HepG2 (cell line): Measurements from ENCODE around the gene ARHGAP26. TPM values are rescaled to one million over a fixed set of nuclear protein-coding genes. Genes with fewer than 3 reads are reported as not detected.

ENCODE experiments used
- ATAC-seq: fragments of 200-7000 bp; cut with Tn5 transposase; 3 replicates; pipeline ENCODE4 v1.9.1; 2020; ENCODE audit warnings: mild to moderate bottlenecking, moderate library complexity
- BruUV-seq: library from RNA; stranded (reverse); fragments of 400-500 nt; replicated peaks from 2 replicates; lab custom pipeline; 2021; lab: Mats Ljungman, UMichigan
- CTCF ChIA-PET: fragments of 300-600 bp; formaldehyde crosslinking; extraction: SDS; loops from one replicate; lab custom pipeline; 2021; ENCODE audit warnings: low total read pairs, inconsistent platforms, low intra/inter-chr PET ratio; lab: Yijun Ruan, JAX
- POLR2A ChIA-PET: fragments of 350-600 bp; sonication (Branson Sonifier 250); formaldehyde crosslinking; loops from one replicate; lab custom pipeline; 2020; ENCODE audit warnings: antibody characterized with exemption, inconsistent platforms; lab: Yijun Ruan, JAX
- DNase-seq: peaks from one replicate; pipeline ENCODE4 v3.0.0-alpha.2; 2015; ENCODE audit warnings: low spot score
- FAIRE-seq: peaks from 3 replicates; lab custom pipeline; 2011; peaks lifted over from hg19 to GRCh38; lab: Jason Lieb, UNC
- H2AFZ ChIP-seq: one replicate; pipeline ENCODE4 v1.6.1; 2011; ENCODE audit warnings: low read length, inconsistent platforms
- H3K27ac ChIP-seq: fragments of 300-600 bp; 3 replicates; pipeline ENCODE4 v1.8.0; 2011; ENCODE audit warnings: mixed run types, mild to moderate bottlenecking, mixed read lengths, low read length, inconsistent platforms; ENCODE audit not compliant: insufficient read depth; ENCODE audit errors: extremely low read length
- H3K27me3 ChIP-seq, 2 experiments: fragments of 200-600 bp in 1 of 2; 2 replicates in 1 of 2; 3 replicates in 1 of 2; pipeline versions ENCODE4 v1.6.0 to v1.8.0; 2011; ENCODE audit warnings: low read length in 2 of 2, mild to moderate bottlenecking in 2 of 2, moderate library complexity in 2 of 2, inconsistent platforms in 1 of 2; ENCODE audit not compliant: insufficient read depth in 2 of 2, control insufficient read depth in 1 of 2
- H3K36me3 ChIP-seq, 2 experiments: fragments of 200-600 bp in 1 of 2; replicated peaks in 1 of 2; 2 replicates in 1 of 2; 3 replicates in 1 of 2; pipeline versions ENCODE4 v1.5.1 to v1.8.0; 2011; ENCODE audit warnings: low read length in 2 of 2, inconsistent platforms in 1 of 2; ENCODE audit not compliant: insufficient read depth in 2 of 2, control insufficient read depth in 1 of 2
- H3K4me1 ChIP-seq: 2 replicates; pipeline ENCODE4 v1.5.1; 2012; ENCODE audit warnings: low read length, inconsistent platforms; ENCODE audit not compliant: insufficient read depth
- H3K4me2 ChIP-seq: 2 replicates; pipeline ENCODE4 v1.6.0; 2011; ENCODE audit warnings: low read depth, low read length, inconsistent platforms
- H3K4me3 ChIP-seq, 3 experiments: fragments of 200-600 bp in 1 of 3; sonication (generic), shearing (Covaris generic) in 1 of 3; replicated peaks in 1 of 3; 2 replicates each; pipeline ENCODE4 v1.5.1; 2011 to 2016; ENCODE audit warnings: low read length in 3 of 3, inconsistent platforms in 2 of 3, low read depth in 2 of 3, mild to moderate bottlenecking in 2 of 3, control low read depth in 1 of 3, mixed read lengths in 1 of 3; ENCODE audit not compliant: insufficient read depth in 1 of 3
- H3K79me2 ChIP-seq: one replicate; pipeline ENCODE4 v1.6.1; 2011; ENCODE audit warnings: low read length, inconsistent platforms; ENCODE audit not compliant: insufficient read depth
- H3K9ac ChIP-seq: 2 replicates; pipeline ENCODE4 v1.6.0; 2011; ENCODE audit warnings: mild to moderate bottlenecking, low read depth, low read length, inconsistent platforms; ENCODE audit not compliant: insufficient read depth
- H3K9me3 ChIP-seq: 2 replicates; pipeline ENCODE4 v1.5.1; 2012; ENCODE audit warnings: mild to moderate bottlenecking, low read length
- H4K20me1 ChIP-seq: 2 replicates; pipeline ENCODE4 v1.6.0; 2011; ENCODE audit warnings: inconsistent platforms, mild to moderate bottlenecking, low read length, moderate library complexity; ENCODE audit not compliant: insufficient read depth
- ATF7 ChIP-seq, 2 experiments: fragments of 450-650 bp in 1 of 2; sonication (generic) in 1 of 2; formaldehyde crosslinking in 1 of 2; IDR thresholded peaks; 2 replicates each; pipeline versions ENCODE4 v1.4.0 to v1.6.1; 2016 to 2020; ENCODE audit warnings: antibody characterized with exemption in 1 of 2, mild to moderate bottlenecking in 1 of 2, missing genetic modification reagents in 1 of 2
- CBFB ChIP-seq: sonication (generic); formaldehyde crosslinking; IDR thresholded peaks from 2 replicates; pipeline ENCODE4 v1.4.0; 2020; ENCODE audit warnings: missing genetic modification reagents
- CENPT ChIP-seq: sonication (generic); formaldehyde crosslinking; IDR thresholded peaks from 2 replicates; pipeline ENCODE4 v1.8.0; 2022; ENCODE audit warnings: low read depth, mild to moderate bottlenecking, moderate library complexity, missing genetic modification reagents
- FLYWCH1 ChIP-seq: sonication (generic); formaldehyde crosslinking; IDR thresholded peaks from 2 replicates; pipeline ENCODE4 v1.8.1; 2023; ENCODE audit warnings: mild to moderate bottlenecking, missing genetic modification reagents
- FOXP1 ChIP-seq, 2 experiments: fragments of 450-650 bp in 1 of 2; IDR thresholded peaks; 2 replicates each; pipeline ENCODE4 v1.6.1; 2017 to 2018; ENCODE audit warnings: antibody characterized with exemption in 1 of 2
- NR2F6 ChIP-seq, 2 experiments: IDR thresholded peaks; 2 replicates each; pipeline ENCODE4 v1.6.1; 2016; ENCODE audit warnings: antibody characterized with exemption in 1 of 2, mild to moderate bottlenecking in 1 of 2
- NRL ChIP-seq: sonication (generic); formaldehyde crosslinking; IDR thresholded peaks from 2 replicates; pipeline ENCODE4 v1.5.0; 2020; ENCODE audit warnings: missing genetic modification reagents, mild to moderate bottlenecking, moderate library complexity, borderline replicate concordance
- RNF2 ChIP-seq: fragments of 450-650 bp; conservative IDR thresholded peaks from 2 replicates; pipeline ENCODE4 v1.6.1; 2016; ENCODE audit warnings: low read depth
- SCMH1 ChIP-seq: sonication (generic); formaldehyde crosslinking; IDR thresholded peaks from 2 replicates; pipeline ENCODE4 v1.9.0; 2021; ENCODE audit warnings: missing genetic modification reagents, mild to moderate bottlenecking, borderline replicate concordance
- U2AF2 ChIP-seq: fragments of 200-400 bp; formaldehyde crosslinking; IDR thresholded peaks from 2 replicates; pipeline ENCODE4 v1.6.1; 2017; ENCODE audit warnings: low read depth, mild to moderate bottlenecking, low read length
- ZFP1 ChIP-seq: IDR thresholded peaks from 2 replicates; pipeline ENCODE4 v1.6.1; 2016
- ZMAT3 ChIP-seq: sonication (generic); formaldehyde crosslinking; conservative IDR thresholded peaks from 2 replicates; pipeline ENCODE4 v1.7.0; 2021; ENCODE audit warnings: missing genetic modification reagents
- ZNF260 ChIP-seq: sonication (generic); formaldehyde crosslinking; IDR thresholded peaks from 2 replicates; pipeline ENCODE4 v1.4.0; 2020; ENCODE audit warnings: missing genetic modification reagents, low read depth, mild to moderate bottlenecking, borderline replicate concordance
- ZNF709 ChIP-seq: sonication (generic); formaldehyde crosslinking; IDR thresholded peaks from 2 replicates; pipeline ENCODE4 v1.5.0; 2020; ENCODE audit warnings: mild to moderate bottlenecking, missing genetic modification reagents
- ZNF850 ChIP-seq: sonication (generic); formaldehyde crosslinking; conservative IDR thresholded peaks from 2 replicates; pipeline ENCODE4 v1.9.0; 2021; ENCODE audit warnings: mild to moderate bottlenecking, missing genetic modification reagents
- WGBS: methylation state at CpG from one replicate; pipeline ENCODE4 v1.1.6; 2017; ENCODE audit warnings: low lambda C conversion rate; 5-methylcytosine and 5-hydroxymethylcytosine counted together
- in situ Hi-C: cut with HindIII; loops from 2 replicates; pipeline ENCODE4 v1.10.0; 2017; ENCODE audit warnings: low pct_unique_long_range_greater_than_20kb; ENCODE audit not compliant: extremely low pct_ligation_motif_present
- intact Hi-C: fragments of 100-400 bp; cut with micrococcal nuclease; formaldehyde crosslinking; loops from one replicate; pipeline ENCODE4 v1.10.0; 2022; ENCODE audit not compliant: unreplicated experiment
- polyA plus RNA-seq, 8 experiments: library from polyadenylated mRNA; depleted of rRNA in 3 of 8; stranded (reverse) in 7 of 8; unstranded in 1 of 8; fragments of >200 nt; fragmentation: Illumina TruSeq in 4 of 8; extraction: Trizol in 4 of 8; gene quantifications; 2 replicates each; pipeline versions ENCODE4 v1.2.1 to v1.2.3, GENCODE V29; 2011 to 2016; ENCODE audit warnings: low read depth in 4 of 8, missing spikeins in 1 of 8, mixed read lengths in 1 of 8; ENCODE audit not compliant: insufficient read depth in 1 of 8
- total RNA-seq, 5 experiments: library from RNA; depleted of rRNA; stranded (reverse); fragments of >200 nt; fragmentation: Illumina TruSeq; extraction: Trizol; gene quantifications; 2 replicates each; pipeline ENCODE4 v1.2.3, GENCODE V29; 2016; ENCODE audit warnings: low read depth in 1 of 5
- TF ChIP-seq, protein P1 (sequence below): sonication (generic); formaldehyde crosslinking; IDR thresholded peaks from 2 replicates; pipeline ENCODE4 v1.5.0; 2020; ENCODE audit warnings: mild to moderate bottlenecking, missing genetic modification reagents, moderate library complexity
- TF ChIP-seq, protein P2 (sequence below): sonication (generic); formaldehyde crosslinking; IDR thresholded peaks from 2 replicates; pipeline ENCODE4 v1.4.0; 2020; ENCODE audit warnings: mild to moderate bottlenecking, missing genetic modification reagents
- TF ChIP-seq, protein P3 (sequence below): IDR thresholded peaks from 2 replicates; pipeline ENCODE4 v1.6.1; 2012; ENCODE audit warnings: inconsistent platforms
- TF ChIP-seq, protein P4 (sequence below): sonication (generic); formaldehyde crosslinking; IDR thresholded peaks from 2 replicates; pipeline ENCODE4 v1.4.0; 2020; ENCODE audit warnings: missing genetic modification reagents

The ARHGAP26 gene
- total and polyA plus RNA-seq, 2 of the 13 experiments (the other 11 are each of a cell fraction or from before 2014, with no cell fraction given): 9.6 to 18.2 TPM

DNA sequence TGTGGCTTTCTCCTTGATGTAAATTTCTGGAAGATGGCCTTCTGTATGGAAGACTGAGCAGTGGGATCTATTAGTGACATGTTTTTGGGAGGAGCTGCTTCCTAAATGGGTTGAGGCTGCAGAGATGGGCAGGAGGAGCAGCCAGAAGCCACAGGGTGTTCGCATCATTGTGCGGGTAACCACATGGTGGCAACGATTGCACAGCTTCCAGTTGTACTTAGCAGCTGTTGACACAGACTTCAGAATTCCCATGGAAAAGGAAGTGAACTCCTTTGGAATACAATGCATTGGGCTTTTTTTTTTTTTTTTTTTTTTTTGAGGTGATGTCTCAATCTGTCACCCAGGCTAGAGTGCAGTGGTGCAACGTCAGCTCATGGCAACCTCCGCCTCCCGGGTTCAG, 336.0 kb downstream of the ARHGAP26 start (continued):
- TF ChIP-seq ZMAT3: no peak
- TF ChIP-seq, all 625 proteins: peak for 31

DNA sequence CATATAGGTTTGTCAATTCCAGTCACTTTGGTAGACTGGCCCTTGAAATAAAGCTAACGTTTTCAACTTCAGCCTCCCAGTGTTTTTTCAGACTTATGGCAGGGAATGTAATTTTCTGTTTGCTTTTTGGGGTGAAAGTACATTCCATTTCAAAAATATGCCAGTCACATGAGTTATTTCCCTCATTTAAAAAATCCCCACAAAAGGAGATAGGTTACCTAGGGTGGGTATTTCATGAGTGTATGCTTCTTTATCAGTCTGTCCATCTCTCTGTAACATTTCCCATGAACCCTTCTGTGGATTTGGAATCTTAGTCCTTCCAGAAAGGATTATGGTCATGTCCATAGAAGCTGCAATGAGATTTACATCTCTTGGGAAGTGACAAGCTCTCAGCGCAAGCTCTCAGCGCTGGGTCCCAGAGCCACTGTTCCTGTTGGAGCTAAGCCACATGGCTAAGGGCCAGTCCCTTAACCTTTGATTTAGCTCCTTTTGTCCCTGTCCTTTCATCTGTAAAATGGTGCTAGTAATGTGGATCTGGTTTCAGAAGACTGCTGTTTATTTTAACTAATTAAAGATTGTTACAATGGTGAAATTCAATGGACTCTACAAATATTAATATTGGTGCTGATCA, 338.4 kb downstream of the ARHGAP26 start:
- in situ Hi-C loops: loop anchor here (5.0 kb wide), 1 partner anchor 719 kb away; no protein-coding TSS in a partner anchor
- Histone ChIP-seq H3K79me2 (no peaks in the 10 kb centered on the region), H4K20me1 (no peaks in the 10 kb centered on the region), H2AFZ (no peak overlapping the region), H3K27ac (no peak overlapping the region), H3K9ac (no peak overlapping the region), H3K4me2 (no peak overlapping the region), H3K4me1 (peaks cover 43% of the 10 kb centered on the region), H3K9me3 (no peaks in the 10 kb centered on the region), H3K4me3 (no peak overlapping the region), H3K36me3 (0 out of 5 replicates have a peak, but pooled peaks cover 0 to 2% of the 10 kb centered on the region in 2 experiments), H3K27me3 (no peaks in the 10 kb centered on the region)
- peak; percentile 39 for DNase-seq
- ChIA-PET POLR2A (no interaction called here), CTCF (no interaction called here)
- no TSS peak for BruUV-seq
- intact Hi-C loops: no loop called here
- WGBS: 63% methylated on average over 3 of the region's 3 CpGs
- FAIRE-seq: no peak
- no peak; the same call in 2 of the 3 replicates for ATAC-seq
- TF ChIP-seq FOXP1 (IDR thresholded peaks at IDR 0.05) (no peak), FOXP1 (CRISPR knock-in tag; IDR thresholded peaks at IDR 0.05) (no peak), ZFP1 (CRISPR knock-in tag) (no peak), ZNF850 (CRISPR knock-in tag) (no peak), FLYWCH1 (CRISPR knock-in tag) (no peak), ATF7 (IDR thresholded peaks at IDR 0.05) (no peak), ATF7 (CRISPR knock-in tag; IDR thresholded peaks at IDR 0.05) (no peak), ZNF260 (no peak), CBFB (no peak), RNF2 (no peak), SCMH1 (CRISPR knock-in tag) (no peak), NRL (CRISPR knock-in tag) (no peak), NR2F6 (IDR thresholded peaks at IDR 0.05) (no peak), NR2F6 (CRISPR knock-in tag; IDR thresholded peaks at IDR 0.05) (no peak), CENPT (CRISPR knock-in tag) (no peak), U2AF2 (no peak), ZNF709 (no peak)
- TF ChIP-seq, protein P1, sequence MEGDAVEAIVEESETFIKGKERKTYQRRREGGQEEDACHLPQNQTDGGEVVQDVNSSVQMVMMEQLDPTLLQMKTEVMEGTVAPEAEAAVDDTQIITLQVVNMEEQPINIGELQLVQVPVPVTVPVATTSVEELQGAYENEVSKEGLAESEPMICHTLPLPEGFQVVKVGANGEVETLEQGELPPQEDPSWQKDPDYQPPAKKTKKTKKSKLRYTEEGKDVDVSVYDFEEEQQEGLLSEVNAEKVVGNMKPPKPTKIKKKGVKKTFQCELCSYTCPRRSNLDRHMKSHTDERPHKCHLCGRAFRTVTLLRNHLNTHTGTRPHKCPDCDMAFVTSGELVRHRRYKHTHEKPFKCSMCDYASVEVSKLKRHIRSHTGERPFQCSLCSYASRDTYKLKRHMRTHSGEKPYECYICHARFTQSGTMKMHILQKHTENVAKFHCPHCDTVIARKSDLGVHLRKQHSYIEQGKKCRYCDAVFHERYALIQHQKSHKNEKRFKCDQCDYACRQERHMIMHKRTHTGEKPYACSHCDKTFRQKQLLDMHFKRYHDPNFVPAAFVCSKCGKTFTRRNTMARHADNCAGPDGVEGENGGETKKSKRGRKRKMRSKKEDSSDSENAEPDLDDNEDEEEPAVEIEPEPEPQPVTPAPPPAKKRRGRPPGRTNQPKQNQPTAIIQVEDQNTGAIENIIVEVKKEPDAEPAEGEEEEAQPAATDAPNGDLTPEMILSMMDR: no peak
- TF ChIP-seq, protein P2, sequence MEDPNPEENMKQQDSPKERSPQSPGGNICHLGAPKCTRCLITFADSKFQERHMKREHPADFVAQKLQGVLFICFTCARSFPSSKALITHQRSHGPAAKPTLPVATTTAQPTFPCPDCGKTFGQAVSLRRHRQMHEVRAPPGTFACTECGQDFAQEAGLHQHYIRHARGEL (CRISPR knock-in tag): no peak
- TF ChIP-seq, protein P3, sequence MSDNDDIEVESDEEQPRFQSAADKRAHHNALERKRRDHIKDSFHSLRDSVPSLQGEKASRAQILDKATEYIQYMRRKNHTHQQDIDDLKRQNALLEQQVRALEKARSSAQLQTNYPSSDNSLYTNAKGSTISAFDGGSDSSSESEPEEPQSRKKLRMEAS: no peak
- TF ChIP-seq, protein P4, sequence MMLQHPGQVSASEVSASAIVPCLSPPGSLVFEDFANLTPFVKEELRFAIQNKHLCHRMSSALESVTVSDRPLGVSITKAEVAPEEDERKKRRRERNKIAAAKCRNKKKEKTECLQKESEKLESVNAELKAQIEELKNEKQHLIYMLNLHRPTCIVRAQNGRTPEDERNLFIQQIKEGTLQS (CRISPR knock-in tag): no peak
- TF ChIP-seq, all 625 proteins: peak for 0
